Nephron progenitor cell (in vitro differentiated cells): Measurements from ENCODE around the gene HPSE2.

Experiments
- DNase-seq: peaks from one replicate; pipeline ENCODE4 v3.0.0; 2021
- H3K27ac Mint-ChIP-seq: 2 replicates; pipeline ENCODE4 v1.8.0; 2021; ENCODE audit warnings: mild to moderate bottlenecking, moderate library complexity, mixed read lengths
- H3K27me3 Mint-ChIP-seq: 2 replicates; pipeline ENCODE4 v1.8.0; 2021; ENCODE audit warnings: mild to moderate bottlenecking, low read depth, mixed read lengths; ENCODE audit not compliant: poor library complexity
- H3K36me3 Mint-ChIP-seq: 2 replicates; pipeline ENCODE4 v1.8.0; 2021; ENCODE audit warnings: low read depth, mixed read lengths
- H3K4me1 Mint-ChIP-seq: 2 replicates; pipeline ENCODE4 v1.8.0; 2021; ENCODE audit warnings: mixed read lengths
- H3K4me3 Mint-ChIP-seq: 2 replicates; pipeline ENCODE4 v1.8.0; 2021; ENCODE audit warnings: mild to moderate bottlenecking, moderate library complexity, mixed read lengths
- H3K9me3 Mint-ChIP-seq: 2 replicates; pipeline ENCODE4 v1.8.0; 2021; ENCODE audit warnings: mild to moderate bottlenecking, moderate library complexity, mixed read lengths
- TF ChIP-seq, protein P1 (sequence below): fragments of 200-600 bp; sonication (generic); IDR thresholded peaks from 2 replicates; pipeline ENCODE4 v1.5.0; 2021; ENCODE audit warnings: antibody characterized with exemption

Gene HPSE2

DNA sequence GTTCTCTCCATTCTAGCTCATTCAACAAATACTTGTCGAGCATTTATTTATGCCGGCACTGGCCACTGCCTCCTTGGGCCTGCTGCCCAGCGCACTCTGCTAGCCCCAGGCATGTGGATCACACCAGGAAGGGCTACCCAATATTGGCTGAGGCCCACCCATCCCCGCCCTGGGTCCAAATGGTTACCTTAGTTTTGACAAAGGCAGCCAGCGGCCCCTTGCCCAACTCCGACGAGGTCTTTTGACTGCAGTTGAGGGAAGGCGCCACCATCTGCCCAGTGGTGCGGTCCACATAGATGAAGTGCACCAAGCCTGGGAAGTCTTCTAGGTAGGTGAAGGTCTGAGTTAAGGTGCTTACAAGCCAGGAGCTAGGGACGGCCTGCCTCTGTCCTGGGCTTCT lies 813.5 kb downstream of the HPSE2 start:
- Mint-ChIP-seq H3K27ac (no peak overlapping the region), H3K4me3 (no peak overlapping the region), H3K4me1 (peaks cover 18% of the 10 kb centered on the region), H3K36me3 (no peaks in the 10 kb centered on the region), H3K9me3 (no peaks in the 10 kb centered on the region), H3K27me3 (no peaks in the 10 kb centered on the region)
- no peak for DNase-seq
- TF ChIP-seq, protein P1, sequence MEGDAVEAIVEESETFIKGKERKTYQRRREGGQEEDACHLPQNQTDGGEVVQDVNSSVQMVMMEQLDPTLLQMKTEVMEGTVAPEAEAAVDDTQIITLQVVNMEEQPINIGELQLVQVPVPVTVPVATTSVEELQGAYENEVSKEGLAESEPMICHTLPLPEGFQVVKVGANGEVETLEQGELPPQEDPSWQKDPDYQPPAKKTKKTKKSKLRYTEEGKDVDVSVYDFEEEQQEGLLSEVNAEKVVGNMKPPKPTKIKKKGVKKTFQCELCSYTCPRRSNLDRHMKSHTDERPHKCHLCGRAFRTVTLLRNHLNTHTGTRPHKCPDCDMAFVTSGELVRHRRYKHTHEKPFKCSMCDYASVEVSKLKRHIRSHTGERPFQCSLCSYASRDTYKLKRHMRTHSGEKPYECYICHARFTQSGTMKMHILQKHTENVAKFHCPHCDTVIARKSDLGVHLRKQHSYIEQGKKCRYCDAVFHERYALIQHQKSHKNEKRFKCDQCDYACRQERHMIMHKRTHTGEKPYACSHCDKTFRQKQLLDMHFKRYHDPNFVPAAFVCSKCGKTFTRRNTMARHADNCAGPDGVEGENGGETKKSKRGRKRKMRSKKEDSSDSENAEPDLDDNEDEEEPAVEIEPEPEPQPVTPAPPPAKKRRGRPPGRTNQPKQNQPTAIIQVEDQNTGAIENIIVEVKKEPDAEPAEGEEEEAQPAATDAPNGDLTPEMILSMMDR: no peak

DNA sequence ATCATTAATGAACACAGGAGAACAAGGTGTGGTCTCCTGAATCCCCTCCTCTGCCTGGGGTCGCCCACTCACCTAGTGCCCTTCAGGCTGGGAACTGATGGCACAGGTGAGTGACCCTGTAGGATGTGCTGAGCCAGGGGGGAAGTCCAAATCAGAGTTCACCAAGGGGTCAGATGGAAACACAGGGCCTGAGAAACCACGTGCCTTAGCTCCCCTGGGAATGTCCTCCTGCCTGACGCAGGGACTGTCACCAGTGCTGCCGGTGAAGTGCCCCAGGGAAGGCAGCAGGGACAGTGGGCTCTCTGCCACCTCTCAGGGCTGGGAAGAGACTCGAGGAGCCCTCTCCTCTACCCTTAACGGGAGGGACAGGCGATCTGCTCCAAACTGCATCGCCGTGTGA lies 814.9 kb downstream of the HPSE2 start:
- peaks cover 21% of the 10 kb centered on the region for H3K4me1 Mint-ChIP-seq
- H3K9me3 Mint-ChIP-seq: no peaks in the 10 kb centered on the region
- DNase-seq: no peak
- H3K36me3 Mint-ChIP-seq: peaks cover 5% of the 10 kb centered on the region
- peaks cover 4% of the 10 kb centered on the region for H3K27me3 Mint-ChIP-seq
- H3K27ac Mint-ChIP-seq: no peak overlapping the region
- H3K4me3 Mint-ChIP-seq: no peak overlapping the region
- TF ChIP-seq, protein P1: no peak

DNA sequence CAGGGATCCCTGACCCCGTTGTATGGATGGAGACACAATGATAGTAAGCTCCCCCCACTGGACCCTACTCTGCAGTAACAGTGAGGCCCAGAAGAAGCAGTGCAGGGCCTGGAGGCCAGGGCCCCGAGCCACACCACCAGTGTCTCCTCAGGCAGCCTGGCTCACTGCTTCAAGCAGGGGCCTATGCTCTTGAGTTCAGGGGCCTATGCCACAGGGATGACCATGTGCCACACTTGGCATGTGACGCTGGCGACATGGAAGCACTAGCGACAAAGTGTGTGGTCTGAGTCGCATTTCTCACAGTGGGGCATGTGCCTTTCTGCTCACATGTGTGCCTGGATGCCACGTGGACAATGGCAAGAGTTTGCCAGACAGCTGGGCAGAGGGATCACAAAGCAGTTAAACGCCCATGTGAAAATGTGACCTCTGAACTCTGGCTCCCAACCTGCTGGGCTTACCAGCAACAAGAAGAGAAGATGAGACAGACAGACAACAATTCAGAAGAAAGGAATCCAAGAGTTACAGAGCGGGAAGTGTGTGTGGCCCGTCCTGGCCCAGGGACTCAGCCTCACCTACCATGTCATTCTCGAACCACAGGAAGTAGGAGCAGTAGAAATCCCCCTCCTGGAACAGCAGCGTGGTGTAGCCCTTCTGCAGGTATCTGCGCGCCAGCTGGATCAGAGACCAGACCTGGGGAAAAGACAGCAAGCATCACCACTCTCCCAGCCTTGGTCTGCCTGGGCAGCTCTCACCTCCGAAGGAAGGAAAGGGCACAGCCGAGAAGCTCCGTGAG lies 816.0 kb downstream of the HPSE2 start:
- H3K27ac Mint-ChIP-seq: no peak overlapping the region
- H3K9me3 Mint-ChIP-seq: no peaks in the 10 kb centered on the region
- DNase-seq: no peak
- H3K4me1 Mint-ChIP-seq: peaks cover 33% of the 10 kb centered on the region
- TF ChIP-seq, protein P1: no peak
- peaks cover 4% of the 10 kb centered on the region for H3K27me3 Mint-ChIP-seq
- H3K36me3 Mint-ChIP-seq: peaks cover 5% of the 10 kb centered on the region
- H3K4me3 Mint-ChIP-seq: no peak overlapping the region

DNA sequence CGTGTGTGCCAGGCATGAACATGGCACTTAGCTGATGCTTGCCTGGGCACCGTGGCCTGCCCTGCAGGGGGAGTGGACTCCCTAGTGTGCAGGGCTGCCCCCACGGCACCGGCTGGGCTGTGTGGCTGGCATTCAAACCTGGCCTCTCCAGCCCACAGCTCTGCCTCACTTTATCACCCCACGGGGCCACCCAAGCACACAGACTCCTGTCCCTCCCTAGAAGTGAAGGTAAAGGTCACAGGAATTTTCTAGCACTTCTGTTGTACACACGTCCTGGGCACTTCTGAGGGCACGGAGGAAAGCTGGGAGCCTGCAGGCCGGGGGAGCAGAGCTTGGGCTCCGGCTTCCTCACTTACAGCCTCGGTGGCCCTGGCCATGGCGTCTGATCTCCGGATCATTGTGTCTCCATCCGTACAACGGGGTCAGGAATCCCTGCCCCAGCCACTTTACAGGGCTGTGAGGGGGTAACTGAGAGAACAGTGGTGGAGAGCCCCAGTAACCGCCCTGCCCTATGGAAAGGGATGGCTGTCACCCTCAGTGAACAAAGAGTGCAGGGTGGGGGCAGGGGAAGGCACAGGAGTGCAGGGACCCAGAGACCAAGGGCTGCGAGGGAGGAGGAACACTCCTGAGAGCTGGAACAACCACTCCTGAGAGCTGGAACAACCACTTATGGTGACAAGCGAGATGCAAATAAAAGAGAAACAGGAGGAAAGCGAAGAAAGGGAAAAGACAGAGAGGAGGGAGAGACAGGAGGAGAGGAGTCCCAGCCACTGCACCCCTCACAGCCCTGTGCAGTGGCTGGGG lies 816.8 kb downstream of the HPSE2 start:
- TF ChIP-seq, protein P1: no peak
- no peaks in the 10 kb centered on the region for H3K9me3 Mint-ChIP-seq
- H3K27ac Mint-ChIP-seq: peak overlapping the region; percentile 70
- H3K36me3 Mint-ChIP-seq: peaks cover 5% of the 10 kb centered on the region
- H3K27me3 Mint-ChIP-seq: peaks cover 4% of the 10 kb centered on the region
- no peak for DNase-seq
- no peak overlapping the region for H3K4me3 Mint-ChIP-seq
- peaks cover 40% of the 10 kb centered on the region for H3K4me1 Mint-ChIP-seq

DNA sequence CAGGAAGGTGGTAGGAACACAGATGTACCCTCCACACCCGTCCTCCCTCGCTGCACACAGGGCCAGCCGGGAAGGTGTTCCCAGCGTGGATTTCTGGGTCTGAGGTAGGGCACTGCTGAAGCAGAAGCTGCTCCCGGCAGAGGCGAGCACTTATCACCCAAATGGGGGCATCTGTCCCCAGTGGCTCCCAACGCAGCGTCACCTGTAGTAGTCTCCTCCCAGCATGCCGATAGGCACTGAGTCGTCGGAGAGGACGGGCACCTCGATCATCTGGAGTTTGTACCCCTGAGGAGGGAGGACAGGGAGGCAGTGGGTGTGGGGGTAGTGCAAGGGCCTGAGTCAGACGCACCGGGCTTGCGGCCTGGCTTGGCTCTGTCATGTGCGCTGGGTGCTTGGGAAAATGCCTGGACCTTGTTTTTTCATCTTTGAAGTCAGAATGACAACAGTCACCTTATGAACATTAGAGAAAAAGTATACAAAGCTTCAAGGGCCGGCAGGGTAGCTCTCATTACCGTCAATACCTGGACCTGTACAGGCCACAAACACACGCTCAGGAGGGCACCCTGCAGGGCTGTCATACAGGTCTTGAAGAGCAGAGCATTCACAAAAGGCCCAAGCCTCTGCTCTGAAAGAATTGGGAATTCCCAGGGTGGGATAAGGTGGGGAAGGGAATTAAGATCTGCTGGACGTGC lies 817.5 kb downstream of the HPSE2 start:
- DNase-seq: no peak
- Mint-ChIP-seq H3K36me3 (peaks cover 5% of the 10 kb centered on the region), H3K9me3 (no peaks in the 10 kb centered on the region), H3K4me1 (peaks cover 40% of the 10 kb centered on the region), H3K27ac (no peak overlapping the region), H3K4me3 (no peak overlapping the region), H3K27me3 (peaks cover 4% of the 10 kb centered on the region)
- TF ChIP-seq, protein P1: no peak
